Activated B cell treated with CpG ODN at 0.5 μM for 24 hours (primary cell): ENCODE results near the gene IGF2BP1. TPM values are rescaled to one million over a fixed set of nuclear protein-coding genes. Genes with fewer than 3 reads are reported as not detected.

Source experiments
- ATAC-seq: fragments of 200-7000 bp; cut with Tn5 transposase; one replicate; pipeline ENCODE4 v1.10.0; 2021; ENCODE audit warnings: low read depth, mild to moderate bottlenecking, moderate library complexity
- CTCF ChIA-PET: fragments of 350-600 bp; sonication (Branson Sonifier 250); formaldehyde crosslinking; loops from one replicate; lab custom pipeline; 2021; ENCODE audit warnings: antibody characterized with exemption; lab: Charles Lee
- POLR2A ChIA-PET: fragments of 350-600 bp; sonication (Branson Sonifier 250); formaldehyde crosslinking; loops from one replicate; lab custom pipeline; 2021; ENCODE audit warnings: antibody characterized with exemption; lab: Charles Lee
- DNase-seq: peaks from one replicate; pipeline ENCODE4 v3.0.0; 2022
- H3K27ac Mint-ChIP-seq: one replicate; pipeline ENCODE4 v1.8.0; 2020; ENCODE audit warnings: mixed read lengths
- H3K27me3 Mint-ChIP-seq: one replicate; pipeline ENCODE4 v1.8.0; 2021; ENCODE audit warnings: mixed read lengths
- H3K36me3 Mint-ChIP-seq: one replicate; pipeline ENCODE4 v1.8.0; 2021; ENCODE audit warnings: low read depth, mixed read lengths
- H3K4me1 Mint-ChIP-seq: one replicate; pipeline ENCODE4 v1.8.0; 2021; ENCODE audit warnings: mixed read lengths
- H3K4me3 Mint-ChIP-seq: one replicate; pipeline ENCODE4 v1.8.0; 2020; ENCODE audit warnings: mild to moderate bottlenecking, mixed read lengths
- H3K9me3 Mint-ChIP-seq: one replicate; pipeline ENCODE4 v1.8.0; 2020; ENCODE audit warnings: mixed read lengths
- CTCF ChIP-seq: fragments of 200-600 bp; IDR thresholded peaks from one replicate; pipeline ENCODE4 v1.8.0; 2022; ENCODE audit warnings: antibody characterized with exemption, mild to moderate bottlenecking
- intact Hi-C: fragments of 100-400 bp; cut with micrococcal nuclease; formaldehyde crosslinking; loops from one replicate; pipeline ENCODE4 v1.15.1; 2024
- total RNA-seq: library from RNA; stranded (reverse); gene quantifications from 2 replicates; pipeline ENCODE4 v1.2.3, GENCODE V29; 2022

The IGF2BP1 gene
- total RNA-seq, 1 donor from 2014 or later = 0.40 TPM

- DNase-seq = no peak
- H3K27ac Mint-ChIP-seq = no peak overlapping the region
- H3K27me3 Mint-ChIP-seq = peaks cover 7% of the 10 kb centered on the region
- intact Hi-C loops = no loop called here
- H3K4me1 Mint-ChIP-seq = no peaks in the 10 kb centered on the region
- no peak for ATAC-seq
- no peak for TF ChIP-seq CTCF
- H3K4me3 Mint-ChIP-seq = no peak overlapping the region
- H3K36me3 Mint-ChIP-seq = no peaks in the 10 kb centered on the region
- ChIA-PET CTCF (no interaction called here), POLR2A (no interaction called here)
- H3K9me3 Mint-ChIP-seq = no peaks in the 10 kb centered on the region
Measured at GRCh38 chr17:49061524-49061943, 64.3 kb downstream of the IGF2BP1 start.

GRCh38 chr17:49063652-49064051 lies 66.5 kb downstream of the IGF2BP1 start:
- ATAC-seq = no peak
- ChIA-PET CTCF (no interaction called here), POLR2A (no interaction called here)
- intact Hi-C loops = no loop called here
- TF ChIP-seq CTCF = no peak
- Mint-ChIP-seq H3K36me3 (no peaks in the 10 kb centered on the region), H3K27me3 (peaks cover 2% of the 10 kb centered on the region), H3K9me3 (no peaks in the 10 kb centered on the region), H3K4me1 (no peaks in the 10 kb centered on the region), H3K27ac (no peak overlapping the region), H3K4me3 (no peak overlapping the region)
- no peak for DNase-seq

- Mint-ChIP-seq H3K36me3 (no peaks in the 10 kb centered on the region), H3K27me3 (peaks cover 4% of the 10 kb centered on the region), H3K27ac (no peak overlapping the region), H3K4me3 (no peak overlapping the region), H3K4me1 (no peaks in the 10 kb centered on the region), H3K9me3 (no peaks in the 10 kb centered on the region)
- POLR2A ChIA-PET = no interaction called here
- DNase-seq (no peak), ATAC-seq (no peak)
- CTCF ChIA-PET = no interaction called here
- no peak for TF ChIP-seq CTCF
- intact Hi-C loops = no loop called here
Measured at GRCh38 chr17:49067163-49067562, 70.0 kb downstream of the IGF2BP1 start.

- CTCF ChIA-PET = no interaction called here
- no peaks in the 10 kb centered on the region for H3K36me3 Mint-ChIP-seq
Measured at GRCh38 chr17:49069585-49070273, 72.5 kb downstream of the IGF2BP1 start.

GRCh38 chr17:49071106-49071505 lies 73.9 kb downstream of the IGF2BP1 start:
- ATAC-seq = no peak
- peaks cover 9% of the 10 kb centered on the region for H3K27me3 Mint-ChIP-seq
- H3K36me3 Mint-ChIP-seq = no peaks in the 10 kb centered on the region
- no peaks in the 10 kb centered on the region for H3K9me3 Mint-ChIP-seq
- intact Hi-C loops = no loop called here
- no peak overlapping the region for H3K27ac Mint-ChIP-seq
- no peaks in the 10 kb centered on the region for H3K4me1 Mint-ChIP-seq
- ChIA-PET CTCF (no interaction called here), POLR2A (interaction anchor here (0.6 kb wide), 1 partner anchor 14 kb away, joined by 3 read pairs; no protein-coding TSS in a partner anchor)
- DNase-seq = no peak
- no peak overlapping the region for H3K4me3 Mint-ChIP-seq
- no peak for TF ChIP-seq CTCF

More at GRCh38 chr17:49069585-49070273, 72.5 kb downstream of the IGF2BP1 start:
- Mint-ChIP-seq H3K9me3 (no peaks in the 10 kb centered on the region), H3K27ac (no peak overlapping the region), H3K27me3 (peaks cover 4% of the 10 kb centered on the region), H3K4me1 (no peaks in the 10 kb centered on the region), H3K4me3 (no peak overlapping the region)
- POLR2A ChIA-PET = no interaction called here
- no peak for DNase-seq
- ATAC-seq = no peak
- intact Hi-C loops = no loop called here
- no peak for TF ChIP-seq CTCF
